Endothelial cell of umbilical vein (primary cell): ENCODE measurements around the gene AMER3.

Source experiments
- CTCF ChIP-seq, 2 donors: IDR thresholded peaks; 1 replicate in 1 of 2; 2 replicates in 1 of 2; pipeline ENCODE4 v1.5.1; 2011; ENCODE audit warnings: low read length in 2 of 2, mild to moderate bottlenecking in 2 of 2, moderate library complexity in 2 of 2, control low read depth in 1 of 2, inconsistent platforms in 1 of 2, low read depth in 1 of 2; ENCODE audit not compliant: insufficient read depth in 1 of 2; ENCODE audit errors: extremely low read depth in 1 of 2
- EZH2 ChIP-seq: IDR thresholded peaks from 2 replicates; pipeline ENCODE4 v1.6.1; 2012; ENCODE audit warnings: borderline replicate concordance, low read depth, mild to moderate bottlenecking, moderate library complexity, low read length, inconsistent platforms; ENCODE audit not compliant: severe bottlenecking

- no peak for TF ChIP-seq CTCF (IDR thresholded peaks at IDR 0.05; ENCODE audit: extremely low read depth in 1 of 2, insufficient read depth in 1 of 2, low read depth in 1 of 2, low read length in 2 of 2)
- no peak for TF ChIP-seq EZH2
These were observed 529 bp upstream of the AMER3 start for GRCh38 chr2:130754811-130755210.
